Measurements from ENCODE around the gene ABCB11. TPM values are rescaled to one million over a fixed set of nuclear protein-coding genes. Genes with fewer than 3 reads are reported as not detected.

ABCB11 gene
- total and polyA plus RNA-seq, 9 of the 15 experiments (the other 6 are each of a cell fraction or from before 2014, with no cell fraction given) = 0.04 to 0.51 (median 0.10) TPM; not detected in 1

DNA sequence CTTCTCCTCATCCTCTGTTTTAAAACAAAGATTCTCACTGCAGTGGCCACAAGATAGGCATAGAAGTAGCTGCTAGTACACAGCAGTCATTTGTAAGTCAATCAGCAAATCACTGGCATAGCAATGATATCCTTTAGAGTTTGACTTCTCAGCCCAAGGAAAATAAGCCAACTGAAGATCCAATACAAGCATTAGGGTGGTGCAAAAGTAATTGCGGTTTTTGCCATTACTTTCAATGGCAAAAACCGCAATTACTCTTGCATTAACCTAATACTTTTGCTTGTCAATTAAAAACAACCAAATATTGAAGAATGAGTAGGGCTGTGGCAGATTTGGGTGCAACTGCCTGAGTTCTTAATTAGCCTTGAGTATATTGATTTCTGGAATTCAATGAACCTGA lies 127.2 kb downstream of the ABCB11 start (continued):
- TF ChIP-seq ZBTB40 (IDR thresholded peaks at IDR 0.05) (peak; percentile 74), ZBTB40 (CRISPR knock-in tag; IDR thresholded peaks at IDR 0.05) (no peak)
